WI38 (cell line): ENCODE data around the gene PET100.

Experiments used
- H3K4me3 ChIP-seq: 2 replicates; pipeline ENCODE4 v1.5.1; 2011; ENCODE audit warnings: low read depth, mild to moderate bottlenecking, control low read depth, low read length
- TF ChIP-seq, protein P1 (sequence below): IDR thresholded peaks from 2 replicates; pipeline ENCODE4 v1.5.1; 2012; ENCODE audit warnings: low read depth, mild to moderate bottlenecking, control low read depth, low read length

The PET100 gene

GRCh38 chr19:7636691-7637373 is 7.2 kb downstream of the PET100 start, which contains the start of gene STXBP2:
Gene STXBP2, plus strand, starts transcription at chr19:7637110. Its CDS starts 40 bp downstream, at chr19:7637150.
- H3K4me3 ChIP-seq: peak within 1 kb of the TSS; percentile 6; the same call in 1 of the 2 replicates
- TF ChIP-seq, protein P1, sequence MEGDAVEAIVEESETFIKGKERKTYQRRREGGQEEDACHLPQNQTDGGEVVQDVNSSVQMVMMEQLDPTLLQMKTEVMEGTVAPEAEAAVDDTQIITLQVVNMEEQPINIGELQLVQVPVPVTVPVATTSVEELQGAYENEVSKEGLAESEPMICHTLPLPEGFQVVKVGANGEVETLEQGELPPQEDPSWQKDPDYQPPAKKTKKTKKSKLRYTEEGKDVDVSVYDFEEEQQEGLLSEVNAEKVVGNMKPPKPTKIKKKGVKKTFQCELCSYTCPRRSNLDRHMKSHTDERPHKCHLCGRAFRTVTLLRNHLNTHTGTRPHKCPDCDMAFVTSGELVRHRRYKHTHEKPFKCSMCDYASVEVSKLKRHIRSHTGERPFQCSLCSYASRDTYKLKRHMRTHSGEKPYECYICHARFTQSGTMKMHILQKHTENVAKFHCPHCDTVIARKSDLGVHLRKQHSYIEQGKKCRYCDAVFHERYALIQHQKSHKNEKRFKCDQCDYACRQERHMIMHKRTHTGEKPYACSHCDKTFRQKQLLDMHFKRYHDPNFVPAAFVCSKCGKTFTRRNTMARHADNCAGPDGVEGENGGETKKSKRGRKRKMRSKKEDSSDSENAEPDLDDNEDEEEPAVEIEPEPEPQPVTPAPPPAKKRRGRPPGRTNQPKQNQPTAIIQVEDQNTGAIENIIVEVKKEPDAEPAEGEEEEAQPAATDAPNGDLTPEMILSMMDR: no peak

GRCh38 chr19:7637374-7638256 is 8.0 kb downstream of the PET100 start:
- TF ChIP-seq, protein P1: no peak
- H3K4me3 ChIP-seq: peak overlapping the region; percentile 6; the same call in 1 of the 2 replicates

DNA sequence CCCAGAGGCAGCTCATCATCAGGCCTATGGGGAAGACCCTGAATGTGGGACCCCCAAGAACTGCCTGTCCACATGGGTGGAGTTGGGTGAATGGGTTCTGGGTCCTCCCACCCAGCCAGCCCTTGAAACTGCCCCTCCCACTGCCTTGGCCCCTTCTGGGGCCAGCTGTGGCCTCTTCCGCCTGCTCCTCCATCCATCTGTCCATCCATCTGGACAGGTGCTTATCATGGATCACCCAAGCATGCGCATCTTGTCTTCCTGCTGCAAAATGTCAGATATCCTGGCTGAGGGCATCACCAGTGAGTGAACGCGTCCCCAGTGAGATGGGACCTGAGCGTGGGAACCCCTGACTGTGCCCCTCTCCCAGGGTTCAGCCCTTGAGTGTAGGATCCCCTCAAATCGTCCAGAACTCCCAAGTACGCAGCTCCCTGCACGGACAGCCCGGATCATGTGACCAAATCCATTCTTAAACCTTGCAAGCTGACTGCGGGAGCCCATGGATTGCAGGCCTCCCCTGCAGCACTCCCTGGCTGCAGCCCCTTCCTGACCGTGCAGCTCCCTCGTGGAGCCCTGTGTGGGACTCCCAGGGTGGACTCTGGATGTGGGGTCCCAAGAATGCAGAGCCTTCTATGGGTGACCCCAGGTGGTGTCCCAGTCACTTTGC is 9.3 kb downstream of the PET100 start:
- TF ChIP-seq, protein P1: no peak
- H3K4me3 ChIP-seq: no peak overlapping the region

DNA sequence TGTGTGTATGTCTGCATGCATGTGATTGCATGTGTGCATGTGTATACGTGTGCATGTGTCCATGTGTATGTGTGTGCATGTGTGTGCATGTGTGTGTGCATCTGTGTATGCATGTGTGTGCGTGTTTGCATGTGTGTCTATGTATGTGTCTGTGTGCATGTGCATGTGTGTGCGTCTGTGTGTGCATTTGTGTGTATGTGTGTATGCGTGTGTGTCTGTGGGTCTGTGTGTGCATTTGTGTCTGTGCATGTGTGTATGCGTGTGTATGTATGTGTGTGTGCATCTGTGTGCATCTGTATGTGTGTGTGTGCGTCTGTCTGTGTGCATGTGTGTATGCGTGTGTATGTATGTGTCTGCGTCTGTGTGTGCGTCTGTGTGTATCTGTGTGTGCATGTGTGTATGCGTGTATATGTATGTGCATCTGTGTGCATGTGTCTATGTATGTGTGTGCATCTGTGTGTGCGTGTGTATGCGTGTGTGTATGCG is 10.3 kb downstream of the PET100 start:
- H3K4me3 ChIP-seq: no peak overlapping the region
- TF ChIP-seq, protein P1: no peak

- TF ChIP-seq, protein P1: no peak
- H3K4me3 ChIP-seq: no peak overlapping the region
Observed at GRCh38 chr19:7640803-7641202, 11.2 kb downstream of the PET100 start.

- H3K4me3 ChIP-seq: no peak overlapping the region
- TF ChIP-seq, protein P1: no peak
Observed at GRCh38 chr19:7641290-7642276, 12.0 kb downstream of the PET100 start.
